Midbrain (tissue), 1 donor: ENCODE data around the gene SEC22C.

Source experiments
- DNase-seq: peaks from one replicate; lab custom pipeline; 2025; lab: John Stamatoyannopoulos, UW

The SEC22C gene

GRCh38 chr3:42513121-42513520 lies 68.6 kb downstream of the SEC22C start:
- no peak for DNase-seq

- DNase-seq: no peak
Observed at GRCh38 chr3:42511736-42512135, 70.0 kb downstream of the SEC22C start.

GRCh38 chr3:42511201-42511600 lies 70.6 kb downstream of the SEC22C start:
- DNase-seq: no peak

- no peak for DNase-seq
Observed at GRCh38 chr3:42510325-42510724, 71.4 kb downstream of the SEC22C start.

GRCh38 chr3:42509111-42509510 lies 72.7 kb downstream of the SEC22C start:
- no peak for DNase-seq

GRCh38 chr3:42508562-42508961 lies 73.2 kb downstream of the SEC22C start:
- DNase-seq: no peak

- DNase-seq: no peak
Observed at GRCh38 chr3:42507761-42508335, 73.9 kb downstream of the SEC22C start.

- DNase-seq: no peak
Observed at GRCh38 chr3:42507252-42507651, 74.5 kb downstream of the SEC22C start.

- no peak for DNase-seq
Observed at GRCh38 chr3:42505849-42506410, 75.8 kb downstream of the SEC22C start.

- DNase-seq: no peak
Observed at GRCh38 chr3:42505128-42505848, 76.5 kb downstream of the SEC22C start.

GRCh38 chr3:42504334-42505127 lies 77.2 kb downstream of the SEC22C start:
- no peak for DNase-seq

- DNase-seq: no peak
Observed at GRCh38 chr3:42503957-42504333, 77.8 kb downstream of the SEC22C start.

- DNase-seq: no peak
Observed at GRCh38 chr3:42503251-42503924, 78.4 kb downstream of the SEC22C start.

GRCh38 chr3:42502429-42503250 lies 79.1 kb downstream of the SEC22C start, which contains the start of gene VIPR1:
Gene VIPR1, plus strand, starts transcription at chr3:42502643. Its CDS starts 93 bp downstream, at chr3:42502736.
- peak; percentile 75 for DNase-seq

GRCh38 chr3:42501681-42502428 lies 79.9 kb downstream of the SEC22C start:
- peak; percentile 48 for DNase-seq

- DNase-seq: no peak
Observed at GRCh38 chr3:42501321-42501680, 80.5 kb downstream of the SEC22C start.

- no peak for DNase-seq
Observed at GRCh38 chr3:42500909-42501308, 80.9 kb downstream of the SEC22C start.

- DNase-seq: no peak
Observed at GRCh38 chr3:42500091-42500490, 81.7 kb downstream of the SEC22C start.

- DNase-seq: no peak
Observed at GRCh38 chr3:42499478-42499871, 82.3 kb downstream of the SEC22C start.

GRCh38 chr3:42498791-42499477 lies 82.8 kb downstream of the SEC22C start:
- DNase-seq: no peak
